ENCODE data around the gene B3GNT2. TPM values are rescaled to one million over a fixed set of nuclear protein-coding genes. Genes with fewer than 3 reads are reported as not detected.

B3GNT2 gene
- total RNA-seq, 1 donor from 2014 or later = 36.7 TPM

- intact Hi-C loops (cut with micrococcal nuclease) = no loop called here
Observed at GRCh38 chr2:62202019-62202722, 6.3 kb downstream of the B3GNT2 start.

DNA sequence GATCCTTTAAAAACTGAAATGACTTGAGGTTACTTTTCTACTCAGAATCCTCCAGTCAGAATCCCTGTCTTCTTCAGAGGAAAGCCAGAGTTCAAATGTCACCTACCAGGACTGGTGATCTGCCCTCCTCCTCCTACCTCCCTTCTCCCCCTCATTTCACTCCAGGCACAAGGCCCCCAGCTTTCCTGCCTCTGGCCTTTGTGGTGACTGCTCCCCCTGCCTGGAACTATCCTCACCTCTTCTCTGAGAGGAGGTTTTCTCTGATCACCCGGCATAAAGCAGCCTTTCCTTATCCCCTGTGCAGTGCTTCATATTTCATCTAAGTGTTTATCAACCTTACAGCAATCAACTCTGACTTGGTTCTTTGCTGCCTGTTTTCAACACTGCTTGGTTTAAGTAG is 6.8 kb downstream of the B3GNT2 start:
- intact Hi-C loops (cut with micrococcal nuclease) = no loop called here

GRCh38 chr2:62203459-62203858 is 7.5 kb downstream of the B3GNT2 start:
- intact Hi-C loops (cut with micrococcal nuclease) = no loop called here

DNA sequence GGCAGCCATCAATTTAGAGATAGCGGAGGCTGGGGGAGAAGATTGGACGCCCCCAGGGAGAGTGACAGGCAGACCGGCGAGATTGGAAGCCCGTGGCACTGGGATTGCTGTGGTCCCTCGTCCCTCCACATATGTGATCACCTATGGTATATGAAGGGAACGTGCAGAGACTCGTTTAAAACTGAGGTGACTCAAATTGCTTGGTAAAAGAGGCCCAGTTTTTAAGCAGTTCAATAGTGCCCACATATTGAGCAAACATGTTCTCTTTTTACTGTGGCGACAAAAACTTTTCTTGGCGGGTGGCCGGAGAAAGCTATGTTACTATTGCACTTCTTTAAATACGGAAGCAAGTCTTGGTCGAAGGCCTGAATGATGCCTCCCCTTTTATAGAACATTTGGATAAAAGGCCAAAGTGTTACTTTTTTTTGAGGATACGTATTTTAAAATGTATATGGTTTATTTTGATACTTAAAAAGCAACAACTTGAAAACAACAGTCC is 9.1 kb downstream of the B3GNT2 start:
- intact Hi-C loops (cut with micrococcal nuclease) = no loop called here

GRCh38 chr2:62205554-62205953 is 9.6 kb downstream of the B3GNT2 start:
- intact Hi-C loops (cut with micrococcal nuclease) = no loop called here

DNA sequence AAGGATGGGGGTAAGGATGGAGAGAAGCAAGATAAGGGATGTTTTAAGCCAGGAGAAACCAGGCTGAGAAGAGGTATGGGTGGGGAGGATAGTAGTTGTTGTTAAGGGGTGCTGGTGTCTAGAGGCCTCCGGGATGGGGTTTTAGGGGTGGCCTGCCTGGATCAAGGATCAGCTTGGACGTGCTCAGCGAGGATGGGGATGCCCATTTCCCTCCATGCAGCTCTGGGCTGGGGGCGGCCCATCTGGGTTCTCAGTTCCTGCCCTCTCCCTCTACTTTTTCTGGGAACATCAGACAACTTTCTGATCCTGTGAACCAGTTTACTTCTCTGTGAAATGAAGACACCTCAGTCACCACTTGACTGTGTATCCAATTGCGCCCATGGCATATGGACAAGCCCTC is 10.1 kb downstream of the B3GNT2 start:
- intact Hi-C loops (cut with micrococcal nuclease) = no loop called here

- intact Hi-C loops (cut with micrococcal nuclease) = no loop called here
Observed at GRCh38 chr2:62207491-62207890, 11.6 kb downstream of the B3GNT2 start.

GRCh38 chr2:62208074-62208757 is 12.3 kb downstream of the B3GNT2 start:
- intact Hi-C loops (cut with micrococcal nuclease) = no loop called here

DNA sequence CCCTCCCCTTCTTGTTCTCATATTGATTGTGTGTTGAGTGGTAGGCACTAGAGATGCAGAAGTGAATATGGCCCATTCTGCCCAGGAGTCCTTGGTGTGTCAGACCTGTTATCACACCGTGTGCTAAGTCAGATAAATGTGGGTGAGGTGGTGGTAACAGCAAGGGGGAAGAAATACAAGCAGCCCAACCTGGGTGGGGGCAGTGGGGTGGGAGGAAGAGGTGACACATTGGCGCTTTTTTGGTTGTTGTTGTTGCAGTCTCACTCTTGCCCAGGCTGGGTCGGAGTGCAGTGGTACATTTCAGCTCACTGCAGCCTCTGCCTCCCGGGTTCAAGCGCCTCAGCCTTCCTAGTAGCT is 12.8 kb downstream of the B3GNT2 start:
- intact Hi-C loops (cut with micrococcal nuclease) = no loop called here

- intact Hi-C loops (cut with micrococcal nuclease) = no loop called here
Observed at GRCh38 chr2:62209427-62209991, 13.6 kb downstream of the B3GNT2 start.

GRCh38 chr2:62215306-62216064 is 19.6 kb downstream of the B3GNT2 start:
- intact Hi-C loops (cut with micrococcal nuclease) = no loop called here

DNA sequence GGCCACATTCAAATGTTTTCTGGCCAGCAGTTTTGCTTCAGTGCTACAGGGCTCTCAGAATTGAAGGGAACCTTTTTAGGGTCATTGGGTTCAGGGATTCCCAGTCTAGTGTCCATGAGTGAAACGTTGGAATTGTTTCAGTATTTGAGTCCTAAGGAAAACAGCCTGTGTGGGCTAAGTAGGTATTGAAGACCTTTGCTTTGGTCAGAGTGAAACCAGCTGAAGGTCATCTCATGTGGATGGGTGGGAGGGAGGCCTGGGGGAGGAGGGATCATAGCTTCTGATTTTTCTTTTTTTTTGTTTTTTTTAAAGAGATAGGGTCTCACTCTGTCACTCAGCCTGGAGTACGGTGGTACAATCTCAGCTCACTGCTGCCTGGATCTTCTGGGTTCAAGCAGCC is 20.2 kb downstream of the B3GNT2 start:
- intact Hi-C loops (cut with micrococcal nuclease) = no loop called here

- intact Hi-C loops (cut with micrococcal nuclease) = no loop called here
Observed at GRCh38 chr2:62216616-62217015, 20.7 kb downstream of the B3GNT2 start.

DNA sequence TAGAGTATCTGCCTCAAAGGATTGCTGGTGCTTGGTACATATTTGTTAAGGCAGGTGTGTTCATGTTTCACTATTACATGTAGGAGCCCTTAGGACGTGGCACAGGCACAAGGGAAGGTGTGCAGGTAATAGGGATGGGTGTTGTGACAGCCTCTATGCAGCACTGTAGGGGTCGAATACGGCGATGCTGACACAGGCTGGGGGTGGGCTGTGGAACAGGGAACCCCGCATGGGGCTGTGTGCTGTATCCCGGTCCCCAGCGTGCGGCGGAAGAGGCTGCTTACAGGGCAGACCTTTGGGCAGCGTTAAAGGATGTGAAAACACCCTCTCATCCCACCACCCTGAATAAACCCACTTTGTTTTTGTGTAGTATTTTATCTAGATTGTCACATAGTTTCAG is 21.5 kb downstream of the B3GNT2 start:
- intact Hi-C loops (cut with micrococcal nuclease) = no loop called here

GRCh38 chr2:62217970-62218369 is 22.1 kb downstream of the B3GNT2 start:
- intact Hi-C loops (cut with micrococcal nuclease) = no loop called here

- intact Hi-C loops (cut with micrococcal nuclease) = no loop called here
Observed at GRCh38 chr2:62219407-62220159, 23.7 kb downstream of the B3GNT2 start.

DNA sequence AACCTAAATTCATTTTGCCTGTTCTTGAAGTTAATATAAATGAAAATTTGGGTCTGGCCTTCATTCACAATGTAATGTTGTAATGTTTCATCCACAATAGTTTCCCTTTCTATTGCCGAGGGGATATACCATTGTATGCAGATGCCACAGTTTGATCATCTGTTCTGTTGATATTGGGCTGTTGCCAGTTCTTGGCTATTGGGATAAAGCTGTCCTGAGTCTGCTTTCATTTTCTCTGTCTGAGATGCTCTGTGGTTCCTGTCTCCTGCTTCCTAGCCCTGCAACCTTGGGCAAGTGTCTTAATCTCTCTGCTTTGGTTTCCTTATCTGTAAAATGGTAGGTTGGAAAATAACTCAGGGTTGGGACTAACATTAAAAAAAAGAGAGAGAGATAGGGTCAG is 25.2 kb downstream of the B3GNT2 start:
- intact Hi-C loops (cut with micrococcal nuclease) = no loop called here

DNA sequence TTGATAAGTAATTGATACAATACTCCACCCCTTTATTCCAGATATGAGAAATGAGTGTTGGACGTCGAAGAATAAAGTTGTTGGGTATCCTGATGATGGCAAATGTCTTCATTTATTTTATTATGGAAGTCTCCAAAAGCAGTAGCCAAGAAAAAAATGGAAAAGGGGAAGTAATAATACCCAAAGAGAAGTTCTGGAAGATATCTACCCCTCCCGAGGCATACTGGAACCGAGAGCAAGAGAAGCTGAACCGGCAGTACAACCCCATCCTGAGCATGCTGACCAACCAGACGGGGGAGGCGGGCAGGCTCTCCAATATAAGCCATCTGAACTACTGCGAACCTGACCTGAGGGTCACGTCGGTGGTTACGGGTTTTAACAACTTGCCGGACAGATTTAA is 26.3 kb downstream of the B3GNT2 start:
- intact Hi-C loops (cut with micrococcal nuclease) = loop anchor here (1.0 kb wide), 1 partner anchor 25 kb away; no protein-coding TSS in a partner anchor

- intact Hi-C loops (cut with micrococcal nuclease) = loop anchor here (1.0 kb wide), 1 partner anchor 25 kb away; no protein-coding TSS in a partner anchor
Observed at GRCh38 chr2:62222674-62223073, 26.8 kb downstream of the B3GNT2 start.

DNA sequence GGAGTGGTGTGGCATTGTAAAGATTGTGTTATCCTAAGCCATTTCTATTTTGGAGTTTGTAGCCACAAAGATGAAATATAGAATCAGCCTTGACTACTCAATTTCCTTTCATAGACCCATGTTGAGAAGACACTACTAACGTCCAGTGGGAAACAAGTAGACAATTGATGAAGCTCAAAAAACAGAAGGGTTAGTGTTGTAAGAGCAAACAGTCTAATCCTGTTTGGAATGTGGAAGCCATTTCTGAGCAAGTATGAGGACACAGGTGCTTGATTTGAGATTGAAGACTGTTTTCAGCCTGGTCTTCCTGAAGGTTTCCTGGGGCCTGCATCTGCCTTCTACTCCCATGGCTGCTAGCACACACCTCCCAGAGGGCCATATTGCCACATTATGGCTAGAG is 29.1 kb downstream of the B3GNT2 start:
- intact Hi-C loops (cut with micrococcal nuclease) = no loop called here
